Left kidney (tissue), 8 donors: Measurements from ENCODE around the gene ZNF814. TPM values are rescaled to one million over a fixed set of nuclear protein-coding genes. Genes with fewer than 3 reads are reported as not detected.
"Not testable (repeated sequence)": the region's sequence is repeated elsewhere in the genome, so short reads cannot be mapped to it uniquely, and the experiment has no call there.

ENCODE experiments used
- DNase-seq: peaks from one replicate; pipeline ENCODE4 v3.0.0-alpha.2; 2013
- long read RNA-seq, 8 donors: transcript quantifications; one replicate each; lab custom pipeline, GENCODE V29; 2026
- polyA plus RNA-seq: library from polyadenylated mRNA; unstranded; fragments of 120-200 nt; gene quantifications from one replicate; pipeline ENCODE4 v1.2.1, GENCODE V29; 2013; ENCODE audit not compliant: insufficient read length

ZNF814 gene
- 88.9 TPM for polyA plus RNA-seq
- long read RNA-seq, donor 1, transcript ZNF814-202 (1 exons, 2,277 nt): major isoform, 13 of 38 reads
- long read RNA-seq, donor 1, transcript ZNF814-207 (1 exons, 2,496 nt): minor isoform, 9 of 38 reads
- long read RNA-seq, donor 1, partial matches to known transcripts: 0 of 38 reads
- long read RNA-seq, donor 1, other reads (novel, unspliced or antisense): 8 of 38 reads
- long read RNA-seq, donor 2, transcript ZNF814-207 (1 exons, 2,496 nt): minor isoform, 12 of 52 reads
- long read RNA-seq, donor 2, transcript ZNF814-202 (1 exons, 2,277 nt): major isoform, 29 of 52 reads
- long read RNA-seq, donor 2, partial matches to known transcripts: 0 of 52 reads
- long read RNA-seq, donor 2, other reads (novel, unspliced or antisense): 0 of 52 reads
- long read RNA-seq, donor 3, transcript ZNF814-207 (1 exons, 2,496 nt): minor isoform, 11 of 47 reads
- long read RNA-seq, donor 3, transcript ZNF814-208 (3 exons, 528 nt): minor isoform, 5 of 47 reads
- long read RNA-seq, donor 3, transcript ZNF814-202 (1 exons, 2,277 nt): major isoform, 17 of 47 reads
- long read RNA-seq, donor 3, partial matches to known transcripts: 0 of 47 reads
- long read RNA-seq, donor 3, other reads (novel, unspliced or antisense): 10 of 47 reads
- long read RNA-seq, donor 4, partial matches to known transcripts: 0 of 8 reads
- long read RNA-seq, donor 4, other reads (novel, unspliced or antisense): 0 of 8 reads
- long read RNA-seq, donor 5, transcript ZNF814-208 (3 exons, 528 nt): minor isoform, 5 of 51 reads
- long read RNA-seq, donor 5, transcript ZNF814-202 (1 exons, 2,277 nt): major isoform, 21 of 51 reads
- long read RNA-seq, donor 5, transcript ZNF814-207 (1 exons, 2,496 nt): minor isoform, 14 of 51 reads
- long read RNA-seq, donor 5, partial matches to known transcripts: 0 of 51 reads
- long read RNA-seq, donor 5, other reads (novel, unspliced or antisense): 8 of 51 reads
- long read RNA-seq, donor 6, transcript ZNF814-207 (1 exons, 2,496 nt): minor isoform, 7 of 34 reads
- long read RNA-seq, donor 6, transcript ZNF814-202 (1 exons, 2,277 nt): major isoform, 15 of 34 reads
- long read RNA-seq, donor 6, transcript ZNF814-208 (3 exons, 528 nt): minor isoform, 8 of 34 reads
- long read RNA-seq, donor 6, partial matches to known transcripts: 0 of 34 reads
- long read RNA-seq, donor 6, other reads (novel, unspliced or antisense): 0 of 34 reads
- long read RNA-seq, donor 7, transcript ZNF814-202 (1 exons, 2,277 nt): major isoform, 18 of 103 reads
- long read RNA-seq, donor 7, transcript ZNF814-208 (3 exons, 528 nt): minor isoform, 6 of 103 reads
- long read RNA-seq, donor 7, transcript ZNF814-207 (1 exons, 2,496 nt): minor isoform, 9 of 103 reads
- long read RNA-seq, donor 7, partial matches to known transcripts: 50 of 103 reads
- long read RNA-seq, donor 7, other reads (novel, unspliced or antisense): 15 of 103 reads
- long read RNA-seq, donor 8, transcript ZNF814-202 (1 exons, 2,277 nt): major isoform, 11 of 22 reads
- long read RNA-seq, donor 8, transcript ZNF814-207 (1 exons, 2,496 nt): minor isoform, 8 of 22 reads
- long read RNA-seq, donor 8, partial matches to known transcripts: 0 of 22 reads
- long read RNA-seq, donor 8, other reads (novel, unspliced or antisense): 0 of 22 reads

GRCh38 chr19:57888560-57889231 lies at the start of gene ZNF814:
Gene ZNF814, minus strand, starts transcription at chr19:57889037. Its CDS starts 235 bp downstream, at chr19:57888802.
- peak; percentile 87 for DNase-seq

DNA sequence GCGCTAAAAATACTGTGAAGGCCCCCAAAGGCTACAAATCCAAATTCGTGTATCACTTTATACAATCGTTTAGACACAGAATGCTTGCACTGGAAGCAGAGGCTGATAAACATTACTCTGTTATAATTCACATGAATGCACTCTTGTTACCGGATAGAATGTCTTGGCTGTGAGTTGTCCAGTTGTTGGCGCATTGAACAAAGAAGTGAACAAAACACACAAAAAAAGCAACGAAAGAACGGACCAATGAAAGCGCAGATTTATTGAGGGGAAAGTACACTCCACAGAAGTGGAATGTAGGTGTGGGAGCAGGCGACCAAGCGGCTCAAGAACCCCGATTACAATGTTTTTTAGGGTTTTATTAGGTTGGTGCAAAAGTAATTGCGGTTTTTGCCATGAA lies 46.9 kb upstream of the ZNF814 start:
- no peak for DNase-seq

DNA sequence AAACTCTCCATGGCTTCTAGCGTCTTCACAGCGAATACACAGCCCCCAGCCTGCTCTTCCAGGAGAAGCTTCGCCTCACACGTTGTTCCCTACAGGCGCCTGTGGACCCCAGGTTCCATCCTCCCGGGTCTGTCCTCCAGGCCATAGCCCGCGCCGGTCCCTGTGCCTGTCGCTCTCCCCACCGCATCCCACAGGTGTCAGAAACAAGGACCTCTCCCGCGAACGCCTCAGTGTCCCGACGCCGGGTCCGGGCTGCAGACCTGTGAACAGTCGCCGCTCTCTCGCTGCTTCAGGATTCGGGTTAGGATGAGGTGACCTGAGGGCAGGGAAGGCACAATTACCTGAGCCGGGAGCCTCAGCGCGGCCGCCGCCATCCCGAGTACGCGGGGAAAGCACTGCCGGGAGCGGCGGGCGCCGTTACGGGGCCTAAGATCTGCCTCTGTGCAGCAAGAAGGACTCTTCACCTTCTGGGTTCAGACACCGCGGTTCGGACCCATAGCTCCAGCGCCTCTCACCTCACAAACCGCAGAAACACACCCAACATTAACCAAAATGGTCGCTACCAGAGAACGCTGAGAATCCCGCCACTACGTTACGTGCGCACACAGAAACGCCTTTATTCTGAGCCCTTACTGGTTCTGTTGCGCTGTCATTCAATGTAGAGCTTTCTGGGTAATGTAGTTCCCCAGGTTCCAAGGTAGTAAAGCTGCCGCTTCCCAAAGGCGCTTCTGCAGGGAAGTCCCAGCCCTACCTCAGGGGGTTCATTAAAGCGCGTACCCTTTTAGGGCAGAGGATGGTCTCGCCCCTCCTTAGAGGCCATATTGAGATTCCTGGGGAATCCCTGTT lies 46.2 kb upstream of the ZNF814 start, which contains the start of gene ZNF418:
Gene ZNF418, minus strand, starts transcription at position 583 of the 846 bp plus-strand sequence. CDS start 1,580 bp downstream, outside the sequence.
- DNase-seq: peak; percentile 88

- no peak for DNase-seq
Measured at GRCh38 chr19:57927587-57927986, 38.8 kb upstream of the ZNF814 start.

DNA sequence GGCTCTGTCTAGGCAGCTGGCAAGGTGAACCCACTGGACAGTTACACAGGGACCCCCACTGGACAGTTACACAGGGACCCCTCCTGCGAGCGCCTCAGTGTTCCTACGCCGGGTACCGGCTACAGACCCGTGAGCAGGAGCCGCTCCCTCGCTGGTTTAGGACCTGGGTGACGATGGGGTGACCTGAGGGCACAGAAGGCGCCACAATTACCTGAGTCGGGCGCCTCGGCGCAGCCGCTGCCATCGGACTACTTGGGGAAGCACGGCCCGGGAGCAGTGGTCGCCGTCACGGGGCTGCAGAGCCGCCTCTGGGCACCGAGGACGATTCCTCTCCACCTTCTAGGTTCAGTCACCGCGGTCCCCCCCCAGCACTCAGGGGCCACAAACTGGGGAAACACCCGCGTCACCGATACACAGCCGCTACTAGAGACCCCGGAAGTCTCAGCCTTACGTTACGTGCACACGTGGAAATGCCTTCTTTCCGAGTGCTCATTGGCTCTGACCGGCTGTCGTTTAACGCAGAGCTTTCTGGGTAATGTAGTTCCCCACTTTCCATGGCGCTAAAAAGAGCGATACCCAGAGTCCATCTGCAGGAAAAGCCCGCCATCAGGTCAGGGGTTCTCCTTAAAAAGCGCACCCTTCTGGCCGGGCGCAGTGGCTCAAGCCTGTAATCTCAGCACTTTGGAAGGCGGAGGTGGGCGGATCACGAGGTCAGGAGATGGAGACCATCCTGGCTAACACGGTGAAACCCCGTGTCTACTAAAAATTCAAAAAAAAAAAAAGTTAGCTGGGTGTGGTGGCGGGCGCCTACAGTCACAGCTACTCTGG lies 27.5 kb upstream of the ZNF814 start, which contains the start of gene ZNF417:
Gene ZNF417, minus strand, starts transcription at position 425 of the 828 bp plus-strand sequence. Its CDS starts 181 bp downstream, at position 244.
- DNase-seq: peak; percentile 93

DNA sequence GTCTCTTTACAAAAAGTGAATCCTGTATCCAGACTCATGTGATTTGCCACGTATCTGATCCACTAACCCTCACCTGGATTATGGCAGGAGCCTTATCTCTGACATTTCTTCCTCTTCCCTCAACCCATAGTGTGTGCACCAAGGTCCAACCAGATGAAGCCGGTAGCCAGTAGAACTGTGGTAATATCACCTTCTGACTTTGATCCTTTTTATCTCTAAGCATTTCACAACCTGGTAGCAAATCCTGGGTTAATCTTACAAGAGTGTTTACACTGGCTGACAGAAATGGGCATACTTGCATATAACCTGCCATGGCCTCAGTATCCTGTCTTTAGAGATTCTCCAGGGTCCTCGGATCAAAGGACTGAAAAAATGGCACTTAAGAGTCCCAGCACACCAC lies 25.7 kb upstream of the ZNF814 start:
- no peak for DNase-seq

DNA sequence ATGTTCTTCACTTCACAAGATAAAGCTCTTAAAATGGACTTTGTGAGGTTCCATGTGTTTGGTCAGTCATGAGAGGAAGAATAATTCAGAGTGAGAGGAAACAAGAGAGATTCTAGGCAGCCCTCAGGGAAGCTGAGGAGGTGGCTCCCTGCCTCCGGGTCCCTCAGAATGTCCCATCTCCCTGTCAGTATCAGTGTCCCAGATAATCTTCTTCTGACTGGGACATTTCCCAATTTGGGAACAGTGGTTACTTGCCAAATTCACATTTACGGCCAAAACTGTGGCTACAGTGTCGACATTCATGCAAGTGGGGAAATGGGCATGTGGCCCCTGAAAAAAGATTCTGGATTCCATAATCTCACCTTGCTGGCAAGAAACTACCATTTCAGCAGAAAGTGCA lies 18.6 kb upstream of the ZNF814 start:
- no peak for DNase-seq

GRCh38 chr19:57905258-57905657 lies 16.4 kb upstream of the ZNF814 start:
- DNase-seq: no peak

DNA sequence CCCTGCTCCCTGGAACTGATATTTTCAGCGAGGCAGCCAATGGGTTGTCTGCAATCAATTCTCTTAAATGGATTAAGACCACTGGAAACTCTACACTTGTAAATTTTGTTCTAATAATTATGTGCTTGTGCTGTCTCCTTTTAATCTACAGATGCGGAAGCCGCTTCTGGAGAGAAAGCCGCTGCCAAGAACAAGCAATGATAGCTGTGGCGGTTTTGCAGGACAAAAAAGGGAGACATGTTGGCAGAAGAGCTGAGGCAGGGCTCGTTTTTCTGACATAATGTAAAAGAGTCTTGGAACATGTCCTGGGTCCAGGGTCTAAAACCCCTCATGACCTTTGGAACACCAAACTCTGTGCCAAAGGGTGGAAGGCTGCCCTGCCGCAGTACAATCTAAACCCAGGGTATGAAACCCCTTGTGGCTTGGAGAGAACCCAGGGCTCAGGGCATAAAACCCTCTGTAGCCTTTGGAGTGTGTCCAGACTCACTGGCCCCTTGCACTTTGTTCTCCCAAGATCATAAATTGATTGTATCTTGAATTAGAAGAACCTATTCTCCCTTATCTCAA lies 14.9 kb upstream of the ZNF814 start:
- DNase-seq: no peak

- DNase-seq: no peak
Measured at GRCh38 chr19:57900311-57900710, 11.5 kb upstream of the ZNF814 start.

GRCh38 chr19:57890706-57891105 lies 1.9 kb upstream of the ZNF814 start:
- not testable (repeated sequence) for DNase-seq

DNA sequence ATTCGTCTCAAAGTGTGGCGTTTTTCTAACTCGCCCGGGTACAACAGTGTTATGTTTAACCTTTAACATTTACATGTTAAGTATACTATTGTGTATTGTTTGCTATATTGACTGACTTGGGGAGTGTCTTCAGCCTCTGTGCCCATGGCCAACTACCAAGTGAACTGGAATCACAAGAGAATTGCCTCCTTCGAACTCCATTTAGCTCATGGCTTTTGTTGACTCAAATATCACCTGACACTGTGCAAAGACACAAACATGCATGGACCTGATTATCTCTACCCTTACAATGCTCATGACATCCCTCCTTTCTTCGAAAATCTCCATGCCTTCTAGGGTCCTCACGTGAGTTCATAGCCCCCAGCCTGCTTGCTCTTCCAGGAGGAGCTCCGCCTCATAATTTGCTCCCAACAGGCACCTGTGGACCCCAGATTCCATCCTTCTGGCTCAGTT lies 704 bp downstream of the ZNF814 start:
- peak; percentile 14 for DNase-seq

DNA sequence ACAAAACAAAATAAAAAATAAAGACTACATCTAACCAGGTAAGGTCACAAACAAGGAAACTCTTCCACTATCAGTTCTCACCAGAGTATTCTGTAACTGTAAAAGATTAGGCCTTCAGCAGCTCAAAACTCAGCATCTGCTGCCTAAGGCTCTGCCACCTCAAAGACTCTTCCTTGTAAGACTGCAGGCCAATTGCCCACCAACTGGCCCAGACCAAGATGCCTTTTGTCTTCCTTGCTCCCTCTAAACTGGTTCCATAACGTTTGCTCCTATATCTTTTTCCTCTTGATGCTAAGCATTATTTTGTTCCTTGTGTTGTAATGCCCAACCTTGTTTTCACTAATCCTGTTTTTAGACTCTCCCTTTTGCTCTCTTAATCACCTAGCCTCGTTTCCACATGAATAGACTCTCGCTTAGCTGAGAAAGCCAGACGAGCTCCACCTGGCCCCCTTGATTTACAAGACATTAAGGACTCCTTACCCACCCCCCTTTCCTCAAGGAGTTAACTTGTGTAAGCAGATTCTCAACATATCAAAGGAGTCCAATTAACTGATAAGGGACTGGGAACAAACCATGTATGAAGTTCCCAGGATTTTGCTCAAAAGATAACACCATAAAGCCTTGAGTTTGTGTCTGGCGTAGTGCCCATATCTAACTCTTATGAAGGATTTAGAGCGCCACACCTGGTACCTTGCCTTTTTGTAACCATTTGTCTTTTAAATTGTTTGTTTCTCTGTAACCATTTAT lies 1.5 kb downstream of the ZNF814 start:
- peak; percentile 53 for DNase-seq

GRCh38 chr19:57886046-57886445 lies 2.8 kb downstream of the ZNF814 start:
- DNase-seq: no peak

DNA sequence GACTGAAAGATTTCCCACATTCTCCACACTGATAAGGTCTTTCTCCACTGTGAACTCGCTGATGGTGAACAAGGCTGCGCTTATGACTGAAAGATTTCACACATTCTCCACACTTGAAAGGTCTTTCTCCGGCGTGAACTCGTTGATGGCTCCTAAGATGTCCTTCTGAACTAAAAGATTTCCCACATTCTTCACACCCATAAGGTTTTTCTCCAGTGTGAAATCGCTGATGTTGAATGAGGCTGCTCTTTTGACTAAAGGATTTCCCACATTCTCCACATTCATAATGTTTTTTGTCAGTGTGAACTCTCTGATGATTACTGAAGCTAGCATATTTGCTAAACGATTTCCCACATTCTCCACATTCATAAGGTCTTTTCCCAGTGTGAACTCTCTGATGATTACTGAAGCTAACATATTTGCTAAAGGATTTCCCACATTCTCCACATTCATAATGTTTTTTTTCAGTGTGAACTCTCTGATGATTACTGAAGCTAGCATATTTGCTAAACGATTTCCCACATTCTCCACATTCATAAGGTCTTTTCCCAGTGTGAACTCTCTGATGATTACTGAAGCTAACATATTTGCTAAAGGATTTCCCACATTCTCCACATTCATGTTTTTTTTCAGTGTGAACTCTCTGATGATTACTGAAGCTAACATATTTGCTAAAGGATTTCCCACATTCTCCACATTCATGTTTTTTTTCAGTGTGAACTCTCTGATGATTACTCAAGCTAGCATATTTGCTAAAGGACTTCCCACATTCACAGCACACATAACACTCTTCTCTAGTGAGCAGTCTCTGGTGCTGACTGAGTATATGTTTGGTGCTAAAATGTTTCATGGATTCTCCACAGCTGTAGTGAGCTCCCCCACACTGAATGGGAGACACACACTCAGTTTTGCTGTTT lies 14.7 kb downstream of the ZNF814 start:
- DNase-seq: not testable (repeated sequence)

GRCh38 chr19:57872450-57872849 lies 16.4 kb downstream of the ZNF814 start:
- DNase-seq: no peak
